ENCODE data around the gene HMCES. TPM values are rescaled to one million over a fixed set of nuclear protein-coding genes. Genes with fewer than 3 reads are reported as not detected.
A peak's percentile ranks its signal among the peaks of the same experiment; 100 is the strongest.

HMCES gene
- total and polyA plus RNA-seq, 2 of the 13 experiments (the other 11 are each of a cell fraction or from before 2014, with no cell fraction given): 16.1 to 37.5 TPM

GRCh38 chr3:129313665-129314385 is 35.2 kb downstream of the HMCES start (continued):
- TF ChIP-seq ARID5B (CRISPR knock-in tag; IDR thresholded peaks at IDR 0.05): 0 out of 2 replicates have a peak, but pooled peaks have one; percentile 25
- TF ChIP-seq NFYB (CRISPR knock-in tag; IDR thresholded peaks at IDR 0.05): peak; percentile 42
- TF ChIP-seq WIZ (CRISPR knock-in tag; IDR thresholded peaks at IDR 0.05): no peak
- TF ChIP-seq ZSCAN21 (CRISPR knock-in tag; IDR thresholded peaks at IDR 0.05; ENCODE audit: borderline replicate concordance): no peak
- peak; percentile 23; the same call in 1 of the 2 replicates for TF ChIP-seq KDM2A (CRISPR knock-in tag; IDR thresholded peaks at IDR 0.05; ENCODE audit: borderline replicate concordance, low read depth)
- TF ChIP-seq ZNF12 (CRISPR knock-in tag; IDR thresholded peaks at IDR 0.05): 0 out of 2 replicates have a peak, but pooled peaks have one; percentile 43
- TF ChIP-seq NFATC3 (CRISPR knock-in tag; IDR thresholded peaks at IDR 0.05): no peak
- no peak for TF ChIP-seq STAT5B (CRISPR knock-in tag; IDR thresholded peaks at IDR 0.05)
- no peak for TF ChIP-seq KAT7 (CRISPR knock-in tag; IDR thresholded peaks at IDR 0.05; ENCODE audit: borderline replicate concordance)
- TF ChIP-seq ZBTB2 (CRISPR knock-in tag; IDR thresholded peaks at IDR 0.05; ENCODE audit: low read depth): no peak
- 0 out of 2 replicates have a peak, but pooled peaks have one; percentile 22 for TF ChIP-seq SIN3B (IDR thresholded peaks at IDR 0.05; ENCODE audit: low read length)
- no peak for TF ChIP-seq ZBTB46 (CRISPR knock-in tag; IDR thresholded peaks at IDR 0.05; ENCODE audit: borderline replicate concordance)
- 0 out of 2 replicates have a peak, but pooled peaks have one; percentile 37 for TF ChIP-seq ZNF644 (CRISPR knock-in tag; IDR thresholded peaks at IDR 0.05; ENCODE audit: low read depth)
- TF ChIP-seq KAT8 (CRISPR knock-in tag; IDR thresholded peaks at IDR 0.05): no peak; the same call in 1 of the 2 replicates
- 0 out of 2 replicates have a peak, but pooled peaks have one; percentile 45 for TF ChIP-seq ZNF264 (CRISPR knock-in tag; IDR thresholded peaks at IDR 0.05)
- TF ChIP-seq ZFX (CRISPR knock-in tag; IDR thresholded peaks at IDR 0.05; ENCODE audit: low read depth): no peak; the same call in 1 of the 2 replicates
- no peak for TF ChIP-seq ONECUT2 (CRISPR knock-in tag; IDR thresholded peaks at IDR 0.05)
- TF ChIP-seq NFE2L1 (CRISPR knock-in tag; IDR thresholded peaks at IDR 0.05; ENCODE audit: borderline replicate concordance): peak; percentile 1; the same call in 1 of the 2 replicates
- TF ChIP-seq NCOA2 (CRISPR knock-in tag; IDR thresholded peaks at IDR 0.05): peak; percentile 46; the same call in 1 of the 2 replicates
- TF ChIP-seq ZNF841 (CRISPR knock-in tag; IDR thresholded peaks at IDR 0.05; ENCODE audit: borderline replicate concordance): no peak
- TF ChIP-seq NFYC (CRISPR knock-in tag; IDR thresholded peaks at IDR 0.05): peak; percentile 54
- no peak for TF ChIP-seq ZBTB7A (CRISPR knock-in tag; IDR thresholded peaks at IDR 0.05)
- no peak for TF ChIP-seq ZNF704 (CRISPR knock-in tag; IDR thresholded peaks at IDR 0.05; ENCODE audit: borderline replicate concordance)
